Cardiac fibroblast (primary cell): ENCODE results near the gene C8A.

ENCODE experiments used
- DNase-seq, 2 donors: peaks; one replicate each; pipeline versions ENCODE4 v3.0.0 to v3.0.0-alpha.2; 2010; ENCODE audit warnings: low read depth in 2 of 2
- H3K4me3 ChIP-seq, 2 donors: replicated peaks in 1 of 2; 1 replicate in 1 of 2; 2 replicates in 1 of 2; pipeline ENCODE4 v1.5.1; 2011; ENCODE audit warnings: low read depth in 2 of 2, low read length in 2 of 2, mild to moderate bottlenecking in 2 of 2, moderate library complexity in 1 of 2
- TF ChIP-seq, protein P1 (sequence below): IDR thresholded peaks from one replicate; pipeline ENCODE4 v1.5.1; 2011; ENCODE audit warnings: low read depth, mild to moderate bottlenecking, low read length, inconsistent platforms

The C8A gene

DNA sequence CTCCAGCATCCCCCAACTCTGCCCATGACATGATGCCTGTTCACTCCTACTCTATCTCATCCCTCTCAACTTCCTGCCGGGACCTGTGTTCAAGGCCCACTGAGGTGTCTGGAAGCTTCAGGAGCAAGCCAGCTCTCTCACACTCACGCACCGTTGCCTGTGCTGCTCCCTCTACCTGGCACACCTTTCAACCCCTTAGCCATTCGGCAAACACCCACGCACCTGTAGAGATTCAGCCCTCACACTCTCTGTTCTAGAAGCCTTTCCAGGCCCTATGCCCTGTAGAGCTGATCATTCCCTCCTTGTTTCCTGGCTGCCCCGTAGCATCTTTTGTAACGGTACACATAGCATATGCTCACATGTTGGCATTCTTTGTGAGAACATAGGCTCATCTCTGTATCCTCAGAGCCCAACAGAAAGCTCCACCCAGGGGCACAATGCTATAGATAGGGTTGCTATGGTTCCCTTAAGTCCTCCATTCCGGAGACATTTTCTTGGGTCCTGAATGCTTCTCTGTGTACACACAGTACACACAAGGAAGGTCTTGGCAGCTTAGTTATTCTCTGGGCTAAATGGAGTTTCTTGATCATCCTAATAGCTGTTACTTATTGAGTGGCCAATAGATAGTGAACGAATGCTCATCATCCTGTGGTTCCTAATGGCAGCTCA is 109.9 kb downstream of the C8A start:
- TF ChIP-seq, protein P1, sequence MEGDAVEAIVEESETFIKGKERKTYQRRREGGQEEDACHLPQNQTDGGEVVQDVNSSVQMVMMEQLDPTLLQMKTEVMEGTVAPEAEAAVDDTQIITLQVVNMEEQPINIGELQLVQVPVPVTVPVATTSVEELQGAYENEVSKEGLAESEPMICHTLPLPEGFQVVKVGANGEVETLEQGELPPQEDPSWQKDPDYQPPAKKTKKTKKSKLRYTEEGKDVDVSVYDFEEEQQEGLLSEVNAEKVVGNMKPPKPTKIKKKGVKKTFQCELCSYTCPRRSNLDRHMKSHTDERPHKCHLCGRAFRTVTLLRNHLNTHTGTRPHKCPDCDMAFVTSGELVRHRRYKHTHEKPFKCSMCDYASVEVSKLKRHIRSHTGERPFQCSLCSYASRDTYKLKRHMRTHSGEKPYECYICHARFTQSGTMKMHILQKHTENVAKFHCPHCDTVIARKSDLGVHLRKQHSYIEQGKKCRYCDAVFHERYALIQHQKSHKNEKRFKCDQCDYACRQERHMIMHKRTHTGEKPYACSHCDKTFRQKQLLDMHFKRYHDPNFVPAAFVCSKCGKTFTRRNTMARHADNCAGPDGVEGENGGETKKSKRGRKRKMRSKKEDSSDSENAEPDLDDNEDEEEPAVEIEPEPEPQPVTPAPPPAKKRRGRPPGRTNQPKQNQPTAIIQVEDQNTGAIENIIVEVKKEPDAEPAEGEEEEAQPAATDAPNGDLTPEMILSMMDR, result no peak
- no peak for DNase-seq
- H3K4me3 ChIP-seq, result no peak overlapping the region

DNA sequence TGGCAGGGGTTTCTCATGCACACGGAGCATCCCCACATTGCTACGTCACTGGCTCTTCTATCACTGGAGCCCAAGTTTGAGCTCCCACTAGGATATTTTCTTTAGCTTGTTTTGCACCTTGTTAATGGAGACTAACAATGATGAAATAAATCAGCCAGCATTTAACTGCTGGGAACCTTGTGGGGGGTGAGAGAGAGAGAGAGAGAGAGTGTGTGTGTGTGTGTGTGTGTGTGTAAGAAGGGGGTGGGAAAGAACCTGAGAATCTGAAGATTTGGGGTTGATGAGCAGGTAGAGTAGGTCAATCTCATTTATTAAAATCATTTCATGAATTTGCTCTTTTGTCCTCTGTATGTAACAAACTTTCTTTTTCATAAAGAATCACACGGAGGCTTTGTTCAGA is 110.6 kb downstream of the C8A start:
- no peak for DNase-seq
- TF ChIP-seq, protein P1, result no peak

DNA sequence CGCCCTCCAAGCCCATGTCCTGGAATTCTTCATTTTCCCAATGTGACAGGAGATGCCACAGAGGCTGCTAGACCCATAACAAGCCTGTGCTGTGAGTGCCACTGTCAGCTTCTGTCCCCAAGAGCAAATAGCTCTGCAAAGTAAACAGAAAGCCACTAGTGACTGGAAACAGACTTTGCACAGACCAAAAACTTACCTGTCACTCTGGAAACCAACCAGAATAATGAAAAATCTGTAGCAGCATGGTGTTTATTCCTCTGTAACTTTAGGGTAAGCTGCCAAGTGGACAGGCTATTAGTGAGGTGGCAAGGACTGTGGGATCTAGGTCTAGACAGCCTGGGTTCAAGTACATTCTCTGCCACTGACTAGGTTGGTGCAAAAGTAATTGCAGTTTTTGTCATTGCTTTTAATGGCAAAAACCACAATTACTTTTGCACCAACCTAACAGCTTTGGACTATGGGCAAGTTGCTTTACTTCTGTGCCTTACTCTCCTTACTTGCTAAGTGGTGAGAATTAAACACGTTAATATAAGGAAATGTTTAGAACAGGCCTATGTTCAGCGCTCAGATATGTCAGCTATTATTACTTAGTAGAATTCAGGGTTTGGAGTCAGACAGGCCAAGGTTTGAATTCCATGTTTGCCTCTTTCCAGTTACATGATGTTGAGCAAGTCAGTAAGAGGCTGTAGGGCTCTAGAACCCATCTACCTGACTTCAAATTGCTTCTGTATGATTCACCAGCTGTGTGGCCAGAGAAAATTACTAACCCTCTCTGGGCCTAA is 111.5 kb downstream of the C8A start, which contains the start of gene C8B:
Gene C8B (minus strand): TSS at position 100 of the 782 bp plus-strand sequence. CDS start 67 bp downstream, at position 33.
- DNase-seq, result no peak
- H3K4me3 ChIP-seq, result no peak within 1 kb of the TSS
- TF ChIP-seq, protein P1, result no peak

More for the DNA sequence above, 110.6 kb downstream of the C8A start:
- no peak overlapping the region for H3K4me3 ChIP-seq

DNA sequence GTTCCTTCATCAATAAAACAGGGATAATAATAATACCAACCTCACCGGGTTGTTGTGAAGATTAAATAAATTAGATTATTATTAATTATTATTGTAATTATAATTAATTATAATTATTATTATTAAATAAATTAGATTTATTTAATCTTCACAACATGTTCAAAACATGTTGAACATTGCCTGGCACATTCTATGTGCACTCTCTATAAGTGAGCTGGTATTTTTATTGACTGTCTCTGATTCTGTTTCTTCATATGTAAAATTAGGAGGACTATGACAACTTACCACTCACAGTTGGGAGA is 112.1 kb downstream of the C8A start:
- DNase-seq, result no peak
- no peak overlapping the region for H3K4me3 ChIP-seq
- TF ChIP-seq, protein P1, result no peak

DNA sequence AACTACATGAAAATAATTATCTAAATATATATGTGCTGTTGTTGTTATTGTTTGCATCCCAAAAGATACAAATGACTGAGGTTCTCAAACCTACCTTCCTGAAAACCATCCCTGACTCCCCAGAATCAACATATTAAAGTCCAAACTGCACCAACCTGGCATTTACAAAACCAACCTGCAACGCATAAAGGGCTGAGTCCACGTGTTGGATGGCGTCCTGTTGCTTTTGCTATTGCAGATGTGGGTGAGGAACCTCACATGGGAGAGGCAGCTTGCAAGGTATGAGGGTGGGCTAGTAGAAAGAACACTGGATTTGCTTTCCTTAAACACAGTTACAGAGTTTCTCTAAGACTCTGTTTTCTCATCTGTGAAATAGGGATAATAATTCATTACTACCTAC is 112.8 kb downstream of the C8A start:
- no peak overlapping the region for H3K4me3 ChIP-seq
- DNase-seq, result no peak
- TF ChIP-seq, protein P1, result no peak
